GM12878 (cell line): ENCODE measurements around the gene TMEM87A.

Experiments used
- CHD2 ChIP-seq: IDR thresholded peaks from 2 replicates; pipeline ENCODE4 v1.6.1; 2011; ENCODE audit warnings: low read depth, low read length, improper control_type of control experiment, borderline replicate concordance
- CTCF ChIP-seq, 3 experiments: IDR thresholded peaks in 2 of 3; conservative IDR thresholded peaks in 1 of 3; 2 replicates each; pipeline ENCODE4 v1.5.1; 2011; ENCODE audit warnings: low read depth in 3 of 3, low read length in 3 of 3, mild to moderate bottlenecking in 3 of 3, control low read depth in 2 of 3, moderate library complexity in 2 of 3, inconsistent platforms in 1 of 3, mixed read lengths in 1 of 3; ENCODE audit not compliant: control insufficient read depth in 2 of 3, insufficient read depth in 1 of 3; ENCODE audit errors: extremely low read depth in 1 of 3
- EGR1 ChIP-seq, 2 experiments: IDR thresholded peaks; 1 replicate in 1 of 2; 2 replicates in 1 of 2; pipeline ENCODE4 v1.6.1; 2011 to 2012; ENCODE audit warnings: low read depth in 2 of 2, low read length in 2 of 2, borderline replicate concordance in 1 of 2, mild to moderate bottlenecking in 1 of 2, moderate library complexity in 1 of 2
- NFIC ChIP-seq: IDR thresholded peaks from 2 replicates; pipeline ENCODE4 v1.6.1; 2012; ENCODE audit warnings: low read depth, mild to moderate bottlenecking, inconsistent platforms, low read length, moderate library complexity
- SRF ChIP-seq, 2 experiments: IDR thresholded peaks; 2 replicates each; pipeline ENCODE4 v1.6.1; 2011; ENCODE audit warnings: low read depth in 2 of 2, low read length in 2 of 2, mild to moderate bottlenecking in 1 of 2, moderate library complexity in 1 of 2
- USF1 ChIP-seq: IDR thresholded peaks from 2 replicates; pipeline ENCODE4 v1.6.1; 2011; ENCODE audit warnings: borderline replicate concordance, low read depth, mild to moderate bottlenecking, moderate library complexity, mixed read lengths, low read length; ENCODE audit not compliant: insufficient read depth; ENCODE audit errors: extremely low read length

DNA sequence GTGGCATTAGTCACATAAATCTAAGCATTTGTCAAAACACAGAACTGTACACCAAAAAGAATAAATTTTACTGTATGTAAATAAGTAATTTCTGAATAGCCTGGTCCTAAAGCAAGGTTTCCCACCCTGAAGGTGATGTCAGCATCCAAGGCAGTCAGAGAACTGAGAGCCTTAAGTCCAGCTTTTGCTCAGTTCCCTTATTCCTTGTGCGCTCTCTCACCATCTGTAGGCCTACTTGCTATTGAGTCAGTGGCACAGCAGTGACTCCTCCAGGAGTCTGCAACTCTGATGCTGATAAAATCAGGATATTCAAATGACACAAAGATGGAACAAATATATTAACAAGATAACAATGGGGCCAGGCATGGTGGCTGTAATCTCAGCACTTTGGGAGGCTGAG lies 87.4 kb downstream of the TMEM87A start:
- TF ChIP-seq USF1 (no peak), EGR1 (IDR thresholded peaks at IDR 0.05; ENCODE audit: borderline replicate concordance in 1 of 2, low read depth in 2 of 2, low read length in 2 of 2) (no peak), CHD2 (no peak), SRF (IDR thresholded peaks at IDR 0.05; ENCODE audit: low read depth in 2 of 2, low read length in 2 of 2) (no peak), NFIC (no peak), CTCF (IDR thresholded peaks at IDR 0.05 in 2 of 3, conservative IDR thresholded peaks at IDR 0.05 in 1 of 3; ENCODE audit: control insufficient read depth in 2 of 3, extremely low read depth in 1 of 3, insufficient read depth in 1 of 3, low read depth in 3 of 3, low read length in 3 of 3) (no peak)
